ENCODE data around the gene GAN. TPM values are rescaled to one million over a fixed set of nuclear protein-coding genes. Genes with fewer than 3 reads are reported as not detected.

The GAN gene
- total and polyA plus RNA-seq, 2 of the 4 experiments (the other 2 are of a cell fraction), result 1.1 to 5.7 TPM

GRCh38 chr16:81280393-81280792, 34.4 kb upstream of the GAN start:
- Histone ChIP-seq H3K79me1 (ENCODE audit: low read depth in 1 of 2, low read length in 2 of 2) (no peaks in the 10 kb centered on the region), H3K4me2 (ENCODE audit: low read depth, low read length) (no peak overlapping the region), H2AK9ac (replicated peaks; ENCODE audit: low read depth, low read length, poor library complexity) (no peak overlapping the region), H3K27me3 (ENCODE audit: control insufficient read depth, insufficient read depth, low read length) (no peaks in the 10 kb centered on the region; the same call in none of the 2 replicates), H4K20me1 (ENCODE audit: insufficient read depth, low read length) (no peaks in the 10 kb centered on the region), H2BK20ac (ENCODE audit: low read depth, low read length) (no peak overlapping the region), H2AFZ (replicated peaks; ENCODE audit: low read length, poor library complexity) (no peak overlapping the region), H3K27ac (ENCODE audit: insufficient read depth, low read length) (no peak overlapping the region), H4K5ac (ENCODE audit: low read depth, low read length) (no peak overlapping the region), H4K91ac (ENCODE audit: insufficient read depth, low read depth, low read length) (no peak overlapping the region), H3K9me3 (ENCODE audit: control insufficient read depth, insufficient read depth, low read length) (no peaks in the 10 kb centered on the region), H2BK15ac (ENCODE audit: low read depth, low read length) (no peak overlapping the region), H2BK120ac (ENCODE audit: low read depth, low read length) (no peak overlapping the region), H4K8ac (ENCODE audit: low read depth in 2 of 2, low read length in 2 of 2) (no peak overlapping the region), H3K9me1 (ENCODE audit: insufficient read depth, low read length) (no peaks in the 10 kb centered on the region), H2BK5ac (ENCODE audit: low read depth, low read length, poor library complexity, severe bottlenecking) (no peak overlapping the region), H3K4me1 (ENCODE audit: control insufficient read depth, insufficient read depth, low read length) (no peaks in the 10 kb centered on the region), H3K23ac (ENCODE audit: low read depth, low read length) (no peak overlapping the region), H3K18ac (ENCODE audit: low read depth, low read length) (no peak overlapping the region), H3K36me3 (ENCODE audit: control insufficient read depth, insufficient read depth, low read length) (no peaks in the 10 kb centered on the region), H3K56ac (ENCODE audit: extremely low read depth, insufficient read depth, low read length) (no peak overlapping the region), H3K9ac (ENCODE audit: low read depth, low read length) (no peak overlapping the region), H3K4ac (ENCODE audit: low read depth, low read length) (no peak overlapping the region), H3K4me3 (ENCODE audit: insufficient read depth, low read depth, low read length) (no peak overlapping the region), H3K14ac (replicated peaks; ENCODE audit: low read depth, low read length) (no peak overlapping the region), H2AK5ac (ENCODE audit: low read depth, low read length) (no peak overlapping the region)
- no CpG with 5 or more reads among the region's 3 CpGs for WGBS, 2 experiments (ENCODE audit: extremely low coverage in 2 of 2, insufficient read length in 1 of 2)
- BruUV-seq (replicated peaks), result no TSS peak
- ATAC-seq (ENCODE audit: low read depth), result no peak
- POLR2A ChIA-PET (ENCODE audit: unreplicated experiment), result no interaction called here
- no peak for DNase-seq
- in situ Hi-C loops (cut with MboI; ENCODE audit: low sequenced_read_pairs), result no loop called here
- TF ChIP-seq, protein P1, sequence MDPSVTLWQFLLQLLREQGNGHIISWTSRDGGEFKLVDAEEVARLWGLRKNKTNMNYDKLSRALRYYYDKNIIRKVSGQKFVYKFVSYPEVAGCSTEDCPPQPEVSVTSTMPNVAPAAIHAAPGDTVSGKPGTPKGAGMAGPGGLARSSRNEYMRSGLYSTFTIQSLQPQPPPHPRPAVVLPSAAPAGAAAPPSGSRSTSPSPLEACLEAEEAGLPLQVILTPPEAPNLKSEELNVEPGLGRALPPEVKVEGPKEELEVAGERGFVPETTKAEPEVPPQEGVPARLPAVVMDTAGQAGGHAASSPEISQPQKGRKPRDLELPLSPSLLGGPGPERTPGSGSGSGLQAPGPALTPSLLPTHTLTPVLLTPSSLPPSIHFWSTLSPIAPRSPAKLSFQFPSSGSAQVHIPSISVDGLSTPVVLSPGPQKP (IDR thresholded peaks at IDR 0.05; ENCODE audit: borderline replicate concordance, low read depth, low read length), result no peak
- TF ChIP-seq, protein P2, sequence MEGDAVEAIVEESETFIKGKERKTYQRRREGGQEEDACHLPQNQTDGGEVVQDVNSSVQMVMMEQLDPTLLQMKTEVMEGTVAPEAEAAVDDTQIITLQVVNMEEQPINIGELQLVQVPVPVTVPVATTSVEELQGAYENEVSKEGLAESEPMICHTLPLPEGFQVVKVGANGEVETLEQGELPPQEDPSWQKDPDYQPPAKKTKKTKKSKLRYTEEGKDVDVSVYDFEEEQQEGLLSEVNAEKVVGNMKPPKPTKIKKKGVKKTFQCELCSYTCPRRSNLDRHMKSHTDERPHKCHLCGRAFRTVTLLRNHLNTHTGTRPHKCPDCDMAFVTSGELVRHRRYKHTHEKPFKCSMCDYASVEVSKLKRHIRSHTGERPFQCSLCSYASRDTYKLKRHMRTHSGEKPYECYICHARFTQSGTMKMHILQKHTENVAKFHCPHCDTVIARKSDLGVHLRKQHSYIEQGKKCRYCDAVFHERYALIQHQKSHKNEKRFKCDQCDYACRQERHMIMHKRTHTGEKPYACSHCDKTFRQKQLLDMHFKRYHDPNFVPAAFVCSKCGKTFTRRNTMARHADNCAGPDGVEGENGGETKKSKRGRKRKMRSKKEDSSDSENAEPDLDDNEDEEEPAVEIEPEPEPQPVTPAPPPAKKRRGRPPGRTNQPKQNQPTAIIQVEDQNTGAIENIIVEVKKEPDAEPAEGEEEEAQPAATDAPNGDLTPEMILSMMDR (conservative IDR thresholded peaks at IDR 0.05; ENCODE audit: low read depth, low read length), result no peak
- TF ChIP-seq RAD21 (IDR thresholded peaks at IDR 0.05; ENCODE audit: low read length) (no peak), SMC3 (IDR thresholded peaks at IDR 0.05; ENCODE audit: low read depth, low read length) (no peak), MXI1 (IDR thresholded peaks at IDR 0.05; ENCODE audit: borderline replicate concordance, low read depth, low read length) (no peak), CHD1 (IDR thresholded peaks at IDR 0.05; ENCODE audit: low read depth, low read length) (no peak), MAZ (IDR thresholded peaks at IDR 0.05; ENCODE audit: borderline replicate concordance, low read depth, low read length) (no peak), POLR2A (IDR thresholded peaks at IDR 0.05; ENCODE audit: low read depth, low read length) (no peak), CEBPB (IDR thresholded peaks at IDR 0.05; ENCODE audit: low read depth, low read length) (no peak), FOS (IDR thresholded peaks at IDR 0.05; ENCODE audit: low read depth, low read length) (no peak), RCOR1 (IDR thresholded peaks at IDR 0.05; ENCODE audit: insufficient replicate concordance, low read length) (no peak), BHLHE40 (IDR thresholded peaks at IDR 0.05; ENCODE audit: low read depth, low read length) (no peak), USF2 (IDR thresholded peaks at IDR 0.05; ENCODE audit: low read depth, low read length) (no peak), RFX5 (IDR thresholded peaks at IDR 0.05; ENCODE audit: low read depth, low read length) (no peak)
- dilution Hi-C loops (cut with HindIII; ENCODE audit: low sequenced_read_pairs, unreplicated experiment), result no loop called here
- CTCF ChIA-PET, result no interaction called here
- intact Hi-C loops (cut with micrococcal nuclease), result no loop called here

Data from IMR-90 (cell line).